ENCODE data around the gene ANKRD22. TPM values are rescaled to one million over a fixed set of nuclear protein-coding genes. Genes with fewer than 3 reads are reported as not detected.

The ANKRD22 gene
- total and polyA plus RNA-seq, 2 of the 8 experiments (the other 6 are each of a cell fraction or from before 2014, with no cell fraction given) = 0.68 TPM; not detected in 1

GRCh38 chr10:88888810-88889445, 37.3 kb upstream of the ANKRD22 start:
- no peak overlapping the region for H3K18ac ChIP-seq (ENCODE audit: extremely low read depth, low read length)
- no peak overlapping the region for H3K4me2 ChIP-seq (ENCODE audit: insufficient read depth in 1 of 2, low read depth in 2 of 2, low read length in 2 of 2)
- no peak overlapping the region for H3K23ac ChIP-seq (ENCODE audit: insufficient read length)
- no peak overlapping the region for H2BK12ac ChIP-seq (ENCODE audit: low read depth, low read length)
- ChIA-PET CTCF (ENCODE audit: partially characterized antibody) (interaction anchor here (0.8 to 2.4 kb wide), 2 partner anchors 12 to 45 kb away, joined by 3 to 16 read pairs; no protein-coding TSS in a partner anchor), POLR2A (ENCODE audit: partially characterized antibody) (no interaction called here)
- no peak overlapping the region for H4K5ac ChIP-seq (ENCODE audit: insufficient read length, low read depth, low read length)
- no peaks in the 10 kb centered on the region for H3K9me3 ChIP-seq (ENCODE audit: insufficient read depth in 2 of 2, low read depth in 1 of 2, low read length in 1 of 2)
- no peaks in the 10 kb centered on the region for H4K20me1 ChIP-seq (replicated peaks in 1 of 2; ENCODE audit: control insufficient read depth in 1 of 2, insufficient read depth in 2 of 2, low read length in 2 of 2)
- H3K4me1 ChIP-seq (replicated peaks in 1 of 4; ENCODE audit: control insufficient read depth in 3 of 4, insufficient read depth in 4 of 4, low read length in 3 of 4) = peaks cover 0 to 5% (median 3%) of the 10 kb centered on the region in 4 experiments; a peak in 3 of 7 replicates
- H2BK120ac ChIP-seq (replicated peaks; ENCODE audit: low read depth, low read length) = no peak overlapping the region
- no peak overlapping the region for H4K91ac ChIP-seq (replicated peaks; ENCODE audit: insufficient read length, low read length)
- H3K79me2 ChIP-seq (ENCODE audit: control insufficient read depth in 1 of 2, insufficient read depth in 2 of 2, low read length in 2 of 2) = no peaks in the 10 kb centered on the region
- H3K9ac ChIP-seq (replicated peaks in 1 of 4; ENCODE audit: extremely low read depth in 1 of 4, low read depth in 3 of 4, low read length in 3 of 4) = no peak overlapping the region
- no peak overlapping the region for H4K8ac ChIP-seq (ENCODE audit: extremely low read depth, insufficient read depth, low read length)
- no peaks in the 10 kb centered on the region for H3K36me3 ChIP-seq (ENCODE audit: control insufficient read depth in 2 of 4, insufficient read depth in 4 of 4, low read length in 3 of 4)
- TF ChIP-seq RNF2 (IDR thresholded peaks at IDR 0.05; ENCODE audit: borderline replicate concordance, low read depth, low read length, missing control alignments, poor library complexity, severe bottlenecking) (no peak), RFX5 (IDR thresholded peaks at IDR 0.05; ENCODE audit: borderline replicate concordance, low read depth, low read length) (no peak), BCL11A (IDR thresholded peaks at IDR 0.05; ENCODE audit: low read depth in 2 of 2, low read length in 2 of 2) (no peak), ASH2L (IDR thresholded peaks at IDR 0.05; ENCODE audit: low read length) (no peak), FOSL1 (IDR thresholded peaks at IDR 0.05; ENCODE audit: insufficient read depth, low read depth, low read length) (no peak)
- H3K56ac ChIP-seq (replicated peaks; ENCODE audit: insufficient read length, low read depth, low read length) = no peak overlapping the region
- no peak overlapping the region for H2AK5ac ChIP-seq (ENCODE audit: low read depth, low read length)
- H3K27ac ChIP-seq (ENCODE audit: low read depth, low read length) = no peak overlapping the region
- no peak overlapping the region for H3K14ac ChIP-seq (ENCODE audit: insufficient read length)
- H2AFZ ChIP-seq (ENCODE audit: low read length) = no peak overlapping the region
- H2BK15ac ChIP-seq (ENCODE audit: low read length) = no peak overlapping the region
- no peak overlapping the region for H2BK20ac ChIP-seq (ENCODE audit: low read length)
- FAIRE-seq (no peak), DNase-seq (ENCODE audit: low read depth in 1 of 2, low spot score in 2 of 2) (no peak)
- H3K23me2 ChIP-seq (ENCODE audit: low read depth, low read length) = no peaks in the 10 kb centered on the region; the same call in 1 of the 2 replicates
- no peak overlapping the region for H2BK5ac ChIP-seq (ENCODE audit: low read depth, low read length)
- no peaks in the 10 kb centered on the region for H3K79me1 ChIP-seq (ENCODE audit: low read depth, low read length)
- H3K4me3 ChIP-seq (ENCODE audit: extremely low read depth in 1 of 4, insufficient read depth in 2 of 4, low read depth in 3 of 4, low read length in 4 of 4) = no peak overlapping the region
- H3K27me3 ChIP-seq (replicated peaks in 1 of 4; ENCODE audit: control insufficient read depth in 3 of 4, extremely low read depth in 1 of 4, insufficient read depth in 3 of 4, low read length in 3 of 4) = no peaks in the 10 kb centered on the region
- H3K4ac ChIP-seq (replicated peaks; ENCODE audit: insufficient read length, low read depth, low read length) = no peak overlapping the region
